NCI-H1436 (cell line): Measurements from ENCODE around the gene MMP15.
A peak's percentile ranks its signal among the peaks of the same experiment; 100 is the strongest.
"Not testable (repeated sequence)": the region's sequence is repeated elsewhere in the genome, so short reads cannot be mapped to it uniquely, and the experiment has no call there.

Experiments
- DNase-seq: peaks from one replicate; lab custom pipeline; 2025; lab: John Stamatoyannopoulos, UW

MMP15 gene

DNA sequence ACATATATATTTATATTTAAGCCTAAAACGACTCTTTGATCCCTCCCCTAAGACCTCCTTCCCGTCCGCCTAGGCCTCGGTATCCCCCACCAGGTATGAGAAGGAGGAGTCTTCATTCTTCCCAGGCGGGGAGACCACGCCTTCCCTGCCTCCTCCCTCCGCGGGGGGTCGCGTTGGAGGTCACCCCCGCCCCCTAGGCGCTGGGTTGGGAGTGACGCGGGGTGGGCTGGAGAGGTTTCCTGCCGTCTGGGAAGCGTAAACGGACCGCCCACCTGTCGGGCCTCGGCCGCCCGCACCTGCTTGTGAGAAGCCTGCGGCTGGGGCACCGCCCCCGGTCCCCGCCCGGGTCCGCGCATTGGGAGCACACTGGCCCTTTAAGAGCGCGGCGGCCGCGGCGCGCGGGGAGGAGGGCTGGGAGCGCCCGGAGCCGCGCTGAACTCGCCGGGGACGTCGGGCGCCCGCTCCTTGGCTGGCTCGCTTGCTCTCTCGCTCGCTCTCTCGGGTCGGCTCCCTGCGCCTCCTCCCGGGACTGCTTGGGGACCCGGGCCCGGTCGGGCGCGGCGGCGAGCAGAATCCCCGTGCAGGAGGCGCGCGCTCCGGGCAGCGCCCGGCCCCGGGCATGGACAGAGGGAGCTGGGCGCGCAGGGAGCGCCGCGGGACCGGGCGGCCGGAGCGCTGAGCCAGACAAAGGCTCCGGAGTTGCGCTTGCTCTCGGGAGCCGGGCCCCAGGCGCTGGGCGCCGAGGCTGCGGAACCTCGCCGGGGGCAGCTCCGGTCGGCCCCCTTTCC is at the start of gene MMP15:
MMP15 (plus strand) TSS at position 404 of the 788 bp plus-strand sequence. CDS start 597 bp downstream, outside the sequence.
- DNase-seq = peak; percentile 74

DNA sequence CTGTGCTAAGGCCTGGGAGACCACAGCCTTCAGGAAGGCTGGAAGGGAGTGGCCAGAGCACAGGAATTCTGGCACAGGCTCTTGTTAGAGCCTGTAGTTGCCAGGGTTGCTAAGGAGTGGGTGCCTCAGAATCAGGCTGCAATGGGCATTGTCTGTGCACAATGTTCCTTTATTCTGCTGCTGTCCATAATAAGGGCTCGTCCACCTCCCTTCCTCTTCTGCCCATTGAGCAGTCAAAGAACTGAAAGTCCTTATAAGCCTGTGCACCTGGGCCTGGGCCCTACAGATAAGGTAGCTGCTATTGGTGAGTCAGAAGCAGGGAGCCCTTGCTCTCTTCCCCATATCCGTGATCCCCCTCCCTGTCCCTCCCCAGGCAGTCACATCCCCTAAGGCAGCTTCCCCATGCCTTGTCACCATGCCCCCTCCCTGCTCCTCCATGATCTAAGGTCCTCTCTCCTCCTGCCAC is 49.2 kb upstream of the MMP15 start:
- no peak for DNase-seq

DNA sequence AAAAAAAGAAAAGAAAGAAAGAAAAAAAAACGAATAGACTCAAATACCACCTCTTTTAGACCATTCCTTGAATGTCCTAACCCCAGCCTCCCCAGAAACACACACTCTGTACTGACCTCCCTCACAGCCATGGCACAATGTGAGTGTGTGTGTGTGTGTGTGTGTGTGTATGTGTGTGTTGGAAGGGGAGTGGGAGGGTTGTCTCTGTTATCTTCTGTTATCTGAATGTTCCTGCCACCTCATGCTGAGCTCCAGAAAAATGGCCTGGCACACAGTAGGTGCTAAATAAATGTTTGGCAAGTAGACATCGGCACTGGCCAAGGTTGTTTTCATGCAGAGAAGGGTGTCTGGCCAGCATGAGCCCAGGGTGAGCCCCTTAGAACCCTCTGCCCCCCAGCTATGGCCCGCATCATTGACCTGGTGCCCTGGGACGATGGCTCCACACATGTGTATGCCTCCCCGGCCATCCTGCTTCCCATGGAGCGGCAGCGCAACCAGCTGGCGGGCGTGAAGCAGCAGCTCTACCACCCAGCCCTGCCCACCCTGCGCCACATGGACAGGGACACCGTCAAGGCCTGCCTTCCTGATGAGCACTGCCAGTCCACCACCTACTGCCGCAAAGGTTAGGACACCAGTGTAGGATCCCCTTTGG is 48.0 kb upstream of the MMP15 start:
- DNase-seq = no peak

DNA sequence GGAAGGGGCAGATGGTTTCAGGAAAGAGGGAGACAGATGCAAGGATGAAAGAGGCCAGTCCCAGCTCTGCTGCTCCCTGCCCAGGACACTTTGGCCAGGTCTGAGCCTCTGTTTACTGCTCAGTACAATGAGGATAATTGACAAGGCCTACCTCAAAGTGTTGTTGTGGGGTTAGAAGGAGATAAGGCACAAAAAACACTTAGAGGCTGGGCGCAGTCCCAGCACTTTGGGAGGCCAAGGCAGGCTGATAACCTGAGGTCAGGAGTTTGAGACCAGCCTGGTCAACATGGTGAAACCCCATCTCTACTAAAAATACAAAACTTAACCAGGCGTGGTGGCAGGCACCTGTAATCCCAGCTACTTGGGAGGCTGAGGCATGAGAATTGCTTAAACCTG is 47.5 kb upstream of the MMP15 start:
- not testable (repeated sequence) for DNase-seq

DNA sequence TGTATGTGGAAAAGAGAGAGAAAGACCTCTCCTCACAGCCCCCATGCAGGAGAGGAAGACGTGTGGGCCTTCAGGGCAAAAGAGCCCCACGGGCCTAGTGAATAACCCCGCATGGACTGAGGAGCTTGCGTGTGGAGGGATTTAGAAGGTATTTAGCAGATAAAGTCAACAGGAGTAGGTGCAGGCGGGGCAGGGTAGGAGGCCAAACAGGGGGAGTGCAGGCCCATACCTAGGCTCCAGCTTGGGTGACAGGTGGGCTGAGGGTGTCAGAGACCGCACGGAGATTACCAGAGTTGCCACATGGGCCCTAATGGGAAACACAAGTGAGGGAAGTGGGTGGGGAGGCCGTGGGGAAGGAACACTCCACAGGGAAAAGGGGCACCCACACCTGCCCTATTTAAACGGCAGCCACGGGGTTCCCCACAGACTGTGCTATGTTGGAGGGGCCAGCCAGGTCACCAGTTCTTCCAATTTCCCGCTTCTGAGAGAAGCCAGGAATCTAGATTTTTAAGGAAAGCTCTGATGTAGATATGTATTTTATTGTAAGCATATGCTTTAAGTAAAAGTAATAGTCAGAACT is 46.5 kb upstream of the MMP15 start:
- DNase-seq = no peak

DNA sequence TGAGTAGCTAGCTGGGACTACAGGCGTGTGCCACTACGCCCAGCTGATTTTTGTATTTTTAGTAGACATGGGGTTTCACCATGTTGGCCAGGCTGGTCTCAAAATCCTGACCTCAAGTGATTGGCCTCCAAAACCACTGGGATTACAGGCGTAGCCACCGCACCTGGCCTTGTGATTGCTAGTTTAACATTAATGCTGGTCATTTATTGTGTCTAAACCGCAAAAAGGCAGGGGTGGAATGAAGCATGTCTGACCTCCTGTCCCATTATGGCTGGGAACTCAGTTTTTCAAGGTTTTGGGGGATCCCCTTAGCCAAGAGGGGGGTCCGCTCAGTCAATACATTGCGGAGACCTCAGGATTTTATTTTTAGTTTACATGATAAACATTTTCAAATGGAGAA is 43.9 kb upstream of the MMP15 start:
- DNase-seq = no peak

DNA sequence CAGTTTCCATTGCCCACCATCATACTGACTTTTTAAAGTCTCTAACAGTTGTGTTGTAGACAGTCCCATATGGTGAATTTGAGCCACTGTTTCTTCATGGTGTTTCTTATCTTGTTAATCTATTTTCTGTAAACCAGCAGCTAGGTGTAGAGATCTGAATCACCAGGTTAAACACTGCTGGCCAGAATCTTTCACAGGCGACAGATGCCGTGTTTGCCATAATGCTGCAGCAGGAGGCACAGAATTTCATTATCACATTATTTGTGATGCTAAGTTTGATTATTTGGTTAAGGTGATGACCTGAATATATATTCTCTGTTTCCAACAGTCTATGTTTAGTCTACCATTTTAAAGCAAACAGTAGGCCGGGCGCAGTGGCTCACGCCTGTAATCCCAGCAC is 43.2 kb upstream of the MMP15 start:
- no peak for DNase-seq

DNA sequence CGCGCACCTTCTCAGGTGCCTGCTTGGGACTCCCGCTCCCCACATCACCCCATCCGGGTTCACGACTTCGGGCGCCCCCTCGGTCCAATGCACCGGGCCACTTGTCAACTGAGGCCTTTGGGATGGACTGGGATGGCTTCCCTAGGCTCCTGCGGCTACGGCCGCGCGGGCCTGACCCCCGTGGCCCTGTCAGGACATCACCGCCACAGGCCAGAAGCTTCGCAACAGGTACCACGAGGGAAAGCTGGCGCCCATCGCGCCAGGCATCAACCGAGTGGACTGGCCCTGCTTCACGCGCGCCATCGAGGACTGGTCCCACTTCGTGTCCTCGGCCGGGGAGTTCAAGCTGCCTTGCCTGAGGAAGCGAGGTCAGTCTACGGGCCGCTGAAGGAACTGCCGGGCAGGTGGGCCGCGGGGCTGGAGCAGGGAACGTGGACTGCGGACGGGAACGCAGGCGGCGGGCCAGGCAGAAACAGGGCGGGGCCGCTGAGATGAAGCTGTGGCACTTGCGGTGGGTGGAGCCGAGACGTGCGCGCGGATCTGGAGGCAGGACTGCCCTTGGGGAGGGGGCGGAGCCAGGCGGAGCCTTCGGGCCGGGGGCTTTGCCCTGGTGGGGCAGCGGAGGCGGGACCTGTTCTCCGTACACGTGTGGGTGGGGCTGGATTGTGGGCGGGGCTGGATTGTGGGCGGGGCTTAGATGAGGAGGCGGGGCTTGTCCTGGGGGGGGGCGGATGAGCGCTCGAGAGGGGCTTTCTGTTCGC is 40.9 kb upstream of the MMP15 start:
- DNase-seq = no peak

DNA sequence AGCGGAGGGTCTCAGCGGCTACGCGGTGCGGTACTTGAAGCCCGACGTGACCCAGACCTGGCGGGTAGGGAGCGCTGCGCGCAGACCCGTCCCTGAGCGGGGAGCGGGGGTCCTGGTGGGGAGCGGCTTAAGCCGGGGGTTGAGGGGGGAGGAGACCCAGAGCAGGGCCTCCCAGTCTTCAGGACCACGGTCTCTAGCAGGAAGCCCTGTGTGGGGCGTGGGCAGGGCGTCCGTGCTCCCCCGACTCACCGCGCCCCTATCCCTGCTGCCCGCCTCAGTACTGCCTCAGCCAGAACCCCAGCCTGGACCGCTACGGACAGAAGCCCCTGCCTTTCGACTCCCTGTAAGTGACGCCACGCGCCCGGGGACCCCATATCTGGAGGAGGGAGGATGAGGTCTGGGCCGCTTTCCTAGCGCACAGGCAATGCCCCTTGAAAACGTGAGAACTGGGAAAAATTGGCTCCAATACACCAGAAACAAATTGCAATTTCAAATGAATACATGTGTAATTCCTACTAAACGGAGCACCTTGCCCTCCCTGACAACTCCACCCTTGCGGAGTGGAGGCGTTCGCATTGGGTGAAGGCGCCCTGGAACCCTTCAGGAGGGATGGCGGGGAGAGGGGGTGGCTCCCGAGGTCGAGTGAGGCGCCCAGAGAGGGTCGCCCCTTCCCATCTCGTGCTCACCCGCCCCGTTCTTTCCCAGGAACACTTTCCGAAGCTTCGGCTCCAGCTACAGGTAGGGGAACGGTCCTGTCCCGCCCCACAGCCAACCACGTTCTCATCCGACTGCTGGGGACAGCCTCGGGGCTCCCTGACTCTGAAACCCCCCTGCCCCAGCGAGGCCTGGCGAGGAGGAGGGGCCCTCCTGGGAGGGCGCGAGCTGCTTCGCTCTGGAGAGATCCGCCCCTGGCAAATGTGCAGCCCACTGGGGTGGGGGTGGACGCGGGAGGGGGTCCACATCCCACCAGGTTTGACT is 40.1 kb upstream of the MMP15 start:
- DNase-seq = no peak

DNA sequence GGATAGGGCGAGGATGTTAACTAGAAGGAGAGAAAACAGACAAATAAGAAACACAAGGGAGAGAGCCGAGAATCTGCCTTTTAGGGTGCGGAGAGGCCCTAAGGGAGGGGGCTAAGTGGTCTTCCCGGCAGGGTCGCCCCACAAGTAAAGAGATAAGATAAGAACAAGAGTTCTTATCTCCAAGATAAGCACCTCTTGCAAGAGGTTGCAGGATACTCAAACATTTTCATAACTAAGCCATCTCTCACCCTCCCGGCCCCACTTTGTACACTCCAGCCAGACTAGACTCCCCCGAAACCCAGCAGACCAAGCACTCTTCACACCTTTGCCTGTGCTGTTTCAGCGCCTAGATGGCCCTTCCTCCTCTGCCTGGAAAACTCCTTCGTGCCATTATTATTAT is 39.4 kb upstream of the MMP15 start:
- no peak for DNase-seq

DNA sequence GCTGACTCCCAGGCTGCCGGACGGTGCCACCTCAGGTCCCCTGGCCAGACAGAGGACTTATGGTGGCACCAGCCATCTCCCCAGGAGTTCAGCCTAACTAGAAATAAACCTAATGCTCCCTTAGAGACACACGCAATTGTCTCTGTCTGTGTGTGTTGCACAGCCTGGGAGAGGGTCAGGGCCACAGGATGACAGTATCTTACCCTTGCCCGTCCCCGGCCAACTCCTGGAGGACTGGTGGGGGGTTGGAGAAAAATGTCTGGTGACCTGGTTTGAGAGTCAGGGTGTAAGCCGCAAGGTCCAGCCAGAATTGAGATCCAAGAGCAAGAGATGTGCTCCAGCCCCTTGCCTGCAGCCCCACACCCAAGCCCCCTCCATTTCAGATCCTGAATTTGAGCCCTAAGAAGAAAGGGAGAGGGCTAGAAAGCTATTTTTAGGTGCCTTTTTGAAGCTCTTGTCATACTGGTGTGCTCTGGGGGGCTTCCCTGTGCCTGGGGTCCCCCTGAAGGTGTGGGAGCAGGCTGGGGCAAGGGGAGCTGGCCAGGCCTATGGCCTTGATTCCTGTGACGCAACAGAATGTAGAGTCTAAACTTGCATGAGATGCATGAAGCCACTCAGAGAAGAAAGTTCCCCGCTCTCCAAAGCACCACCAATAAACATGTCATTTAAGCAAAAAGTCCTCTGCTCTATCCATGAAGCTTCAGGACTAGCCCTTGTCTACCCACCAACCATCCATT is 37.9 kb upstream of the MMP15 start:
- no peak for DNase-seq

DNA sequence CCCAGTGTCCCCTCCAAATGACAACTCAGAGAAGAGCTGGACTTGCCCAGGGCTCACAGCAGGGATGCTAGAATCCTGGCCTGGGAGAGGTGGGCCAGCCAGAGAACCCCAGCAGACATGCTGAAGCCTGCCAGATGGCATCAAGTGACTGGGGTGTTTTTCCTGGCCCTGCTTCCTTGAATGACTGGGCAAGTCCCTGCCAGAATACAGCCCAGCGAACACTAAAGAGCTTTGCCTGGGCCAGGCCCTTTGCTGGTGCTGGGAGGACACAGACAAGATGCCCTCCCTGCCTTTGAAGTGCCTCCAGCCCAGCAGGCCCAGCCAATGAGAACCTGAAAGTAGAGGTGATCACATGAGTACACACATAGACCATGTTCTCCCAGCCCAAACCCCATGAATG is 36.6 kb upstream of the MMP15 start:
- no peak for DNase-seq

DNA sequence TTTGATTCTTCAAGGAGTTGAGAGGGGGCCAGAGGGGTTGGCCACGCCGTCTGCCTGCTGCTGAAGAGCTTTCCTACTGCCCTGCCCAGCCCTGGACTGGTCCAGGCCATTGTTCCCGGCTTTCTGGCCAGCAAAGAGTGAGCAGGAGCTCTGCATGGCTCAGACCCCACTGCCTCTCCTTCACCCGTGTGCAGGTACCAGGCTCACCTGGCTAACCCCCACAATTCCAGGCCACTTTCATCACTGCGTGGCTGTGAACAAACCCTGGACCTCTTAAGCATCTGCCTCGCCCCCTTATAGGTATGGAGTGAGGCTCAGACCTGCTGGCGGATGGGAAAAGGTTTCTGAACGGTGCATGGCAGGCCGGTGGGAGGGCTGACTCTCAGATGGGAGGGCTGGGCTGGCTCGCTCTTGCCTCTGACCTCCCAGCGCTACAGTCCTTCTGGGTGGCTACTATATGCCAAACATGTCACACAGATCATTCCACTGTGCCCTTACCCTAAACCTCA is 33.9 kb upstream of the MMP15 start:
- DNase-seq = no peak

DNA sequence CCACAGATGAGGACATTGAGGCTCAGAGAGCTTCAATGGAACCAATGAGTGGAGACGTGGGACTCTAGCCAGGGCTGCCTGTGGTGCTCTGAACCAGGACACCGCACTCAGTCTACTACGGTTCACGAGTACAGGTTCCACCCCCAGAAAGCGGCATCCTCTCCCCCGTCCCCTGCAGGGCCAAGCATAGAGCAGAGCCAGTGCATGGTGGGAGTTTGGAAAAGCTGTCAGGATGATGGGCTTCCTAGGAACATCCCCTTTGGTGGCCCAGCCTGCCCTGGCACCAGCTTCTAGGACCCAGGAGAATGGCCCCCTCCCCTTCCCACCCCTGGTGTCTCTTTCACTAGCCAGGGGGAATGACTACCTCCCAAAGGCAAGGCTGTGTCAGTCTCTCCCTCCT is 33.5 kb upstream of the MMP15 start:
- no peak for DNase-seq

DNA sequence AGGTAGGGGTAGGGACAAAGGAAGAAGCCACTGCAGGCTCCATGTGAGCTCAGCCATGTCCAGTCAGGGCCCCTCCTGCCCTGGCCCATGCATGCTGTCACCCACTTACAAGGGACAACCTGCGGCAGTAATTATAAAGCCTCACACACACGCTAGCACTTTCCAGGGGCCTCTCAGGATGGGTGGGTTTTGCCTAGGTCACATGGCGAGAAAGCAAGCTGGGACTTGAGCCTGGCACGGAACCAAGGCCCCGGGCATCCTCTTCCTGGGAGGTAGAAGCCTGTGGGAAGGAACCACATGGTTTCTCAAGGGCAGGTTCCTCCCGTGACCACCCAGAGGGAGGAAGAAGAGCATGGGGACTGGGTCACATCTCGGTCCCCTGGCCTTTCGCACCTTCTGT is 32.1 kb upstream of the MMP15 start:
- no peak for DNase-seq

DNA sequence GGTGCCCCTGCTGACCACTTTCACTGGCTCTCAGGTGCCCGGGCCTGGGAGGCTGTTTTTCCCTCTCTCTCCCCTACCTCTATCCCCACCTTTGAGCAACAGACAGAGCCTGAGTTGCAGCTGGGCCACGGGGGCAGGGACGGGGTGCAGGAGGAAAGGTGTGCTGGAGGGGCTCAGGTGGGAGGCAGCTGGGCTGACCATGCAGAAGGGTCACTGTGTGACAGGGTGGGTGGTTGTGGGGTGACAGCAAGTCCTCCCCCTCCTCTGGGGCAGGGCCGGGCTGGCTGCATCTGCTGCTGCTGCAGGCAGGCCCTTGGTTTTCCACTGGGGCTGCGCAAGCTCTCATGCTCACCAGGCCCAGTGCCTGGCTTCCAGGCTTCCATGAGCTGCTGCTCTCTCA is 31.7 kb upstream of the MMP15 start:
- no peak for DNase-seq

DNA sequence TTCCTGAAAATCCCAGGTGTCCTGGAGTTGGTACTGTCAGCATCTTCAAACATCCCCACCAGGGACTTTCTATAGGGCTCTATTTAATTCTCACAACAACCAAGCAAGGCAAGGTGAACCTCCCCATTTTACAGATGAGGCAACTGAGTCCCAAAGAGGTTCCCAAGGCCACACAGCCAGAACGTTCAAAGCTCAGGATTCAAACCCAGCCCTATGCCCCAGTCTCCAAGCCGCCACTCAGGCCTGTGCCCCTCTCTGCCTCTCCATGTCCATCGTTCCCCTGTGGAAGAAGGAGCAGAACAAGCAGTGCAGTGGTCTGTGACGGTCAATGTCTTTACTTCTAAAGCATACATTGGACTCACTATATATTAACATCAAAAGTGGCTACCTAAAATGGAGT is 31.2 kb upstream of the MMP15 start:
- no peak for DNase-seq

DNA sequence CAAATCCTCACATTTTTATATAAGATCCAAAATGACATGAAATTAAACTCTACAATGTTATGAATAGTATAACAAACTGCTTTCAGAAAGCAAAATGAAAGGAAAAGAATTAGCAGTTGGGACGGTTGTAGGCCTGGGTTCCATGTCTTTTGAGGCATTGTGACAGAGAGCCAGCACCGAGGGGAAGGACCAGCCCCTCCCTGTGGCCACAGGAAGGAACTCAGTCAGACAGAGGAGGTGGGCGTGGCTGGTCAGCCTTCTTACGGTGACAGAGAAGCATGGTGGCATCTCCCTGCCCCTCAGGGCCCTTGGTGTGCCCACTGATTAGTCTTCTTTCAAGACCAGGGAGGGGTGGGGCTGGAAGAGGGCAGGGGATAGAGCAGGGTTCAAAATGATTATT is 30.8 kb upstream of the MMP15 start:
- no peak for DNase-seq

DNA sequence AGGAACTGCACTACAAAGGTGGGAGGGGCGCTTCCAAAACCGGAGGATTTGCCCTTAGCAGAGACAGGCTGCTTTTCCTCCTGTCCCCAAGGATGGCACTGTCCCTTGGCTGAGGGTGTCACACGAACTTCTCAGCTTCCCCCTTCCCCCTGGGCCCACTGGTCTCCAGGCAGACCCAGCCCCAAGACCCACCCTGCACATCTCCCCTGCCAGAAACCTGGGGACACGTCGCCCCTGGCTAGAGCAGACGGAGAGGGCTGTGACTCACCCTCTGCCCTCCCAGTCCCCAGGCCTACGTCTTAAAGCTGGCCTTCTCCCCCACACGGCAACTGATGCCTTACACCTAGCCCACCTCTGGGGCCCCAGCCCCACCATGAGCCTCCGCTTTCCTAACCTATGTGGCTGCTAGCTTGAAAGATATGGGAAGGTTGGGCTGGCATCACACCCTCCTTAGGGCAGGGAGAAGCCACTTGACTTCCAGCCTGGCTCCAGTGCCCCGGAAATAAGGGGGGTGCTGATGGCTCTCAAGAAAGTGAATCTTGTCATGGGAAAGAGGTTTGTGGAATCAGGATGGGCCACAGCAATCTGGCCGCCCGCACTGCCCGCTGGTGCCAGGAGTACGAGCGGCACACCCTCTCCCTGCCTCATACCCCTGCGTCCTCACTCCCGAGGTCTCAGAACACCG is 29.7 kb upstream of the MMP15 start:
- no peak for DNase-seq
